Measurements from ENCODE around the gene USP6. TPM values are rescaled to one million over a fixed set of nuclear protein-coding genes. Genes with fewer than 3 reads are reported as not detected.
"Not testable (repeated sequence)": the region's sequence is repeated elsewhere in the genome, so short reads cannot be mapped to it uniquely, and the experiment has no call there.

The USP6 gene
- total and polyA plus RNA-seq, 7 experiments from 2014 or later: 0.05 to 0.19 (median 0.11) TPM; not detected in 2

DNA sequence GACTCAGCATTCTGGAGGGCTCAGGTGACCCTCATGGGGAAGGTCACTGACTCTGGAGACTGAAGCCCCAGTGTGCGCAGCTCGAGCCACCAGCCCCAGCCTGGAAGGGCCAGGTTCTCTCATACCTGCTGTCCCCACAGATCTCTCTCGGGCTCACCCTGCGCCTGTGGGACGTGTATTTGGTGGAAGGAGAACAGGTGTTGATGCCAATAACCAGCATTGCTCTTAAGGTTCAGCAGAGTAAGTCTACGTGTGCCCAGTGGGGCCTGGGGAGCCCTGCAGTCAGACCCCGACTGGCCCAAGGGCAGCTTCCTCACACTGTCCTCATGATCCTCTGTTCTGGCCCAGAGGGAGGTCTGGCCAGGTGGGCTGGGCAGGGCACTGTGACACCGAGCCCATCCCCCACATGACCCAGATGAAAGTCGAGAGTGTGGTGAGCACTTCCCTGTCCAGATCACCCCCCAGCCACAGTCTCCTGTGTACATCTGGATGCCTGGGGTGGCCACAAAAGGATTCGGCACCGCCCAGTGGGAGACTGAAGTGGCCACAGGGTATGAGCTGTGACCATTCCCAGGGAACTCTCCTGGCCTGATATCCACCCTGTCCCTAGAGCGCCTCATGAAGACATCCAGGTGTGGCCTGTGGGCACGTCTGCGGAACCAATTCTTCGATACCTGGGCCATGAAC is 21.8 kb downstream of the USP6 start:
- H3K27me3 ChIP-seq (ENCODE audit: control insufficient read depth in 2 of 2, insufficient read depth in 2 of 2, low read length in 2 of 2); H3K4me3 ChIP-seq (ENCODE audit: low read length); POLR2A ChIA-PET; H3K27ac Mint-ChIP-seq; DNase-seq; H3K36me3 Mint-ChIP-seq; intact Hi-C loops (cut with micrococcal nuclease); H3K9me3 ChIP-seq (ENCODE audit: control insufficient read depth in 2 of 3, low read length in 3 of 3); H3K27me3 Mint-ChIP-seq; H3K4me1 Mint-ChIP-seq; H3K9me3 Mint-ChIP-seq; H3K36me3 ChIP-seq (ENCODE audit: control insufficient read depth in 2 of 3, insufficient read depth in 3 of 3, low read length in 3 of 3); H3K4me1 ChIP-seq (ENCODE audit: control insufficient read depth in 2 of 2, insufficient read depth in 2 of 2, low read length in 2 of 2); ATAC-seq; CTCF ChIA-PET; H3K27ac ChIP-seq (ENCODE audit: low read depth, low read length); H3K4me3 Mint-ChIP-seq: not testable (repeated sequence)

DNA sequence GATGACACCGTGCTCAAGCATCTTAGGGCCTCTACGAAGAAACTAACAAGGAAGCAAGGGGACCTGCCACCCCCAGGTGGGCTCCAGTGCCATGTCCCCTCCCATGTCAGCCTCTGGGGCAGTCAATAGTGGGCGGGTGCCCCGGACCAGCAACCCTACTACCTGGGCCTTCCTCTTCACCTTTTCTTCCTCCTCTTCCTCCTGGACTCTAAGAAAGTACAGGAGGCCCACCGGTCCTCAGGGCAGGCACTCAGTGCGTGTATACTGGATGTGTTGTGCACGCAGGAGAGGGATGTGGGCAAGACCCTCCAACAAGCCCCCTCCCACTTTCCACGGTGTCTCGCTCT is 22.3 kb downstream of the USP6 start:
- not testable (repeated sequence) for ATAC-seq, H3K27ac Mint-ChIP-seq

GRCh38 chr17:5138616-5139457 is 23.0 kb downstream of the USP6 start:
- POLR2A ChIA-PET: no interaction called here
- H3K27ac Mint-ChIP-seq: no peak overlapping the region
- H3K4me3 ChIP-seq (ENCODE audit: low read length): no peak overlapping the region
- intact Hi-C loops (cut with micrococcal nuclease): no loop called here
- ATAC-seq (no peak), DNase-seq (no peak)
- H3K27me3 Mint-ChIP-seq: peaks cover 0 to 4% (median 0%) of the 10 kb centered on the region in 5 donors
- no peaks in the 10 kb centered on the region for H3K36me3 Mint-ChIP-seq
- no peaks in the 10 kb centered on the region for H3K27me3 ChIP-seq (ENCODE audit: control insufficient read depth in 2 of 2, insufficient read depth in 2 of 2, low read length in 2 of 2)
- CTCF ChIA-PET: no interaction called here
- no peaks in the 10 kb centered on the region for H3K9me3 ChIP-seq (ENCODE audit: control insufficient read depth in 2 of 3, low read length in 3 of 3)
- no peaks in the 10 kb centered on the region for H3K36me3 ChIP-seq (ENCODE audit: control insufficient read depth in 2 of 3, insufficient read depth in 3 of 3, low read length in 3 of 3)
- no peaks in the 10 kb centered on the region for H3K9me3 Mint-ChIP-seq
- no peaks in the 10 kb centered on the region for H3K4me1 Mint-ChIP-seq
- H3K27ac ChIP-seq (ENCODE audit: low read depth, low read length): no peak overlapping the region
- H3K4me1 ChIP-seq (ENCODE audit: control insufficient read depth in 2 of 2, insufficient read depth in 2 of 2, low read length in 2 of 2): no peaks in the 10 kb centered on the region
- no peak overlapping the region for H3K4me3 Mint-ChIP-seq

More for the DNA sequence above, 22.3 kb downstream of the USP6 start:
- H3K9me3 ChIP-seq (ENCODE audit: control insufficient read depth in 2 of 3, low read length in 3 of 3); H3K9me3 Mint-ChIP-seq; DNase-seq; intact Hi-C loops (cut with micrococcal nuclease); CTCF ChIA-PET; H3K4me1 ChIP-seq (ENCODE audit: control insufficient read depth in 2 of 2, insufficient read depth in 2 of 2, low read length in 2 of 2); H3K36me3 Mint-ChIP-seq; H3K4me3 ChIP-seq (ENCODE audit: low read length); H3K27me3 ChIP-seq (ENCODE audit: control insufficient read depth in 2 of 2, insufficient read depth in 2 of 2, low read length in 2 of 2); H3K4me1 Mint-ChIP-seq; POLR2A ChIA-PET; H3K27me3 Mint-ChIP-seq; H3K27ac ChIP-seq (ENCODE audit: low read depth, low read length); H3K4me3 Mint-ChIP-seq; H3K36me3 ChIP-seq (ENCODE audit: control insufficient read depth in 2 of 3, insufficient read depth in 3 of 3, low read length in 3 of 3): not testable (repeated sequence)

- no peak overlapping the region for H3K27ac ChIP-seq (ENCODE audit: low read depth, low read length)
- no peak for DNase-seq
- CTCF ChIA-PET: no interaction called here
These were observed 23.6 kb downstream of the USP6 start for GRCh38 chr17:5139458-5139732.

GRCh38 chr17:5142877-5143276 is 27.0 kb downstream of the USP6 start:
- H3K36me3 Mint-ChIP-seq; POLR2A ChIA-PET; ATAC-seq; H3K27me3 ChIP-seq (ENCODE audit: control insufficient read depth in 2 of 2, insufficient read depth in 2 of 2, low read length in 2 of 2); H3K27ac Mint-ChIP-seq; H3K4me1 ChIP-seq (ENCODE audit: control insufficient read depth in 2 of 2, insufficient read depth in 2 of 2, low read length in 2 of 2); H3K4me1 Mint-ChIP-seq; H3K4me3 ChIP-seq (ENCODE audit: low read length); H3K4me3 Mint-ChIP-seq; DNase-seq; H3K27ac ChIP-seq (ENCODE audit: low read depth, low read length); intact Hi-C loops (cut with micrococcal nuclease); H3K9me3 ChIP-seq (ENCODE audit: control insufficient read depth in 2 of 3, low read length in 3 of 3); CTCF ChIA-PET; H3K9me3 Mint-ChIP-seq; H3K36me3 ChIP-seq (ENCODE audit: control insufficient read depth in 2 of 3, insufficient read depth in 3 of 3, low read length in 3 of 3): not testable (repeated sequence)
- peaks cover 5 to 23% (median 6%) of the 10 kb centered on the region in 5 donors for H3K27me3 Mint-ChIP-seq

More at GRCh38 chr17:5139458-5139732, 23.6 kb downstream of the USP6 start:
- Histone ChIP-seq H3K9me3 (ENCODE audit: control insufficient read depth in 2 of 3, low read length in 3 of 3) (no peaks in the 10 kb centered on the region), H3K4me3 (ENCODE audit: low read length) (no peak overlapping the region), H3K27me3 (ENCODE audit: control insufficient read depth in 2 of 2, insufficient read depth in 2 of 2, low read length in 2 of 2) (no peaks in the 10 kb centered on the region), H3K36me3 (ENCODE audit: control insufficient read depth in 2 of 3, insufficient read depth in 3 of 3, low read length in 3 of 3) (no peaks in the 10 kb centered on the region), H3K4me1 (ENCODE audit: control insufficient read depth in 2 of 2, insufficient read depth in 2 of 2, low read length in 2 of 2) (no peaks in the 10 kb centered on the region)
- Mint-ChIP-seq H3K27me3 (peaks cover 0 to 7% (median 0%) of the 10 kb centered on the region in 5 donors), H3K4me1 (no peaks in the 10 kb centered on the region), H3K36me3 (no peaks in the 10 kb centered on the region), H3K9me3 (no peaks in the 10 kb centered on the region), H3K4me3 (no peak overlapping the region), H3K27ac (no peak overlapping the region)
- intact Hi-C loops (cut with micrococcal nuclease): no loop called here
- POLR2A ChIA-PET: no interaction called here
- no peak for ATAC-seq

DNA sequence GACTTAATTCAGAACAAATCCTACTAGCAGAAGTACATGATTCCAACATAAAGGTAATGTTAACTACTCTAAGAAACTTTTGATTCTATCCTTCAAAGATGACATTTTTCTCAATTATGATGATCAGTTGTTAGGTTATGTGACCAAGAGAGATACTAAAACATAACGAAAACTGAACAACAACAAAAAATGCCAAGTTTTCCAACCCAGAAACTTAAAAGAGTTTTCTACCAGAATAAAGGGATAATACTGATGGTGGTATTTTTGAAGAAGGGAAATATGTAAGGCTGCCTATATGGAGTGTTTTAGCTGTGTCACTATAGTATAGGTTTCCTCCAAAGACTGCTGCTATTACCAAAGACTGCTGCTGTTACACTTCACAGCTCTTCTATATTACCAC is 30.3 kb downstream of the USP6 start:
- H3K27me3 ChIP-seq (ENCODE audit: control insufficient read depth in 2 of 2, insufficient read depth in 2 of 2, low read length in 2 of 2); DNase-seq; H3K27ac Mint-ChIP-seq; POLR2A ChIA-PET; H3K4me1 ChIP-seq (ENCODE audit: control insufficient read depth in 2 of 2, insufficient read depth in 2 of 2, low read length in 2 of 2); H3K27ac ChIP-seq (ENCODE audit: low read depth, low read length); H3K4me3 ChIP-seq (ENCODE audit: low read length); ATAC-seq; H3K9me3 ChIP-seq (ENCODE audit: control insufficient read depth in 2 of 3, low read length in 3 of 3); H3K4me1 Mint-ChIP-seq; H3K9me3 Mint-ChIP-seq; H3K36me3 Mint-ChIP-seq; intact Hi-C loops (cut with micrococcal nuclease); H3K36me3 ChIP-seq (ENCODE audit: control insufficient read depth in 2 of 3, insufficient read depth in 3 of 3, low read length in 3 of 3); CTCF ChIA-PET; H3K4me3 Mint-ChIP-seq: not testable (repeated sequence)
- peaks cover 5 to 25% (median 15%) of the 10 kb centered on the region in 5 donors for H3K27me3 Mint-ChIP-seq

- DNase-seq; H3K27ac Mint-ChIP-seq; H3K4me3 ChIP-seq (ENCODE audit: low read length); POLR2A ChIA-PET; H3K4me1 Mint-ChIP-seq; H3K36me3 ChIP-seq (ENCODE audit: control insufficient read depth in 2 of 3, insufficient read depth in 3 of 3, low read length in 3 of 3); H3K9me3 Mint-ChIP-seq; H3K4me1 ChIP-seq (ENCODE audit: control insufficient read depth in 2 of 2, insufficient read depth in 2 of 2, low read length in 2 of 2); H3K27ac ChIP-seq (ENCODE audit: low read depth, low read length); H3K36me3 Mint-ChIP-seq; intact Hi-C loops (cut with micrococcal nuclease); H3K9me3 ChIP-seq (ENCODE audit: control insufficient read depth in 2 of 3, low read length in 3 of 3); ATAC-seq; H3K4me3 Mint-ChIP-seq; H3K27me3 ChIP-seq (ENCODE audit: control insufficient read depth in 2 of 2, insufficient read depth in 2 of 2, low read length in 2 of 2): not testable (repeated sequence)
- peaks cover 15 to 35% (median 24%) of the 10 kb centered on the region in 5 donors for H3K27me3 Mint-ChIP-seq
- CTCF ChIA-PET: interaction anchor here (0.6 kb wide), 1 partner anchor 593 kb away, joined by 4 read pairs; no protein-coding TSS in a partner anchor
These were observed 44.9 kb downstream of the USP6 start for GRCh38 chr17:5160702-5161101.
